ENCODE measurements around the gene CPM.

- TF ChIP-seq, protein P1, sequence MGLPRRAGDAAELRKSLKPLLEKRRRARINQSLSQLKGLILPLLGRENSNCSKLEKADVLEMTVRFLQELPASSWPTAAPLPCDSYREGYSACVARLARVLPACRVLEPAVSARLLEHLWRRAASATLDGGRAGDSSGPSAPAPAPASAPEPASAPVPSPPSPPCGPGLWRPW (IDR thresholded peaks at IDR 0.05), result no peak
- no peak for TF ChIP-seq POLR2A (IDR thresholded peaks at IDR 0.05; ENCODE audit: low read length)
- TF ChIP-seq CTCF (IDR thresholded peaks at IDR 0.05), result no peak
- no peak for TF ChIP-seq USF2 (IDR thresholded peaks at IDR 0.05)
- no peak for TF ChIP-seq EHMT2 (IDR thresholded peaks at IDR 0.05; ENCODE audit: low read depth)
- peak; percentile 51 to 69; a peak in 3 of 4 replicates for TF ChIP-seq CEBPB (IDR thresholded peaks at IDR 0.05)
- TF ChIP-seq EP300 (IDR thresholded peaks at IDR 0.05), result no peak
- TF ChIP-seq CHD2 (IDR thresholded peaks at IDR 0.05; ENCODE audit: low read length, partially characterized antibody), result no peak
- no peak for TF ChIP-seq PHF8 (IDR thresholded peaks at IDR 0.05; ENCODE audit: borderline replicate concordance, low read depth)
- no peak for TF ChIP-seq SMC3 (IDR thresholded peaks at IDR 0.05)
- TF ChIP-seq KDM1A (IDR thresholded peaks at IDR 0.05; ENCODE audit: low read depth), result no peak
Measured at GRCh38 chr12:68939505-68939904, 6.5 kb upstream of the CPM start.

All from A549 (cell line).